ENCODE measurements around the gene PCYT2.

DNA sequence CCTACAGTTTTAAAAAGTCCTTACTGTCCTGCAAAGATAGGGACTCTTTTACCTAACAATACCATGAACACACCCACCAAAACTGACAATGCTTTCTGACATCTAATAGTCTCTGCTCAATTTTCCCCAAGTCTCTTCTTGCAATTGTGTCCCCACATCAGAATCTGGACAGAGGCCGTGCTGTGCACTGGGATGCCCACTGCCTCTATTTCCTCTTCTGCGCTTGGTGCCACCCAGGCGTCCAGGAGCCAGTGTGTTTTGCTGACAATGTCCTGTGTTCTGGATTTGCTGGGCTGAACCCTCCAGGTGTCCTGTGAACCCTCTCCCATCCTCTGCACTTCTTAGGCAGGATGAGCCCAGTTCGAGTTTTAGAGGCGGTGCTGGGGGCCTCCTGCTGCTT, 33.6 kb downstream of the PCYT2 start:
- TF ChIP-seq GLI2 (tag by site-specific recombination; IDR thresholded peaks at IDR 0.05; ENCODE audit: borderline replicate concordance, low read depth) = no peak
- TF ChIP-seq ZNF473 (tag by site-specific recombination; IDR thresholded peaks at IDR 0.05) = no peak
- TF ChIP-seq ZNF19 (tag by site-specific recombination; IDR thresholded peaks at IDR 0.05; ENCODE audit: low read depth) = no peak
- TF ChIP-seq, protein P1, sequence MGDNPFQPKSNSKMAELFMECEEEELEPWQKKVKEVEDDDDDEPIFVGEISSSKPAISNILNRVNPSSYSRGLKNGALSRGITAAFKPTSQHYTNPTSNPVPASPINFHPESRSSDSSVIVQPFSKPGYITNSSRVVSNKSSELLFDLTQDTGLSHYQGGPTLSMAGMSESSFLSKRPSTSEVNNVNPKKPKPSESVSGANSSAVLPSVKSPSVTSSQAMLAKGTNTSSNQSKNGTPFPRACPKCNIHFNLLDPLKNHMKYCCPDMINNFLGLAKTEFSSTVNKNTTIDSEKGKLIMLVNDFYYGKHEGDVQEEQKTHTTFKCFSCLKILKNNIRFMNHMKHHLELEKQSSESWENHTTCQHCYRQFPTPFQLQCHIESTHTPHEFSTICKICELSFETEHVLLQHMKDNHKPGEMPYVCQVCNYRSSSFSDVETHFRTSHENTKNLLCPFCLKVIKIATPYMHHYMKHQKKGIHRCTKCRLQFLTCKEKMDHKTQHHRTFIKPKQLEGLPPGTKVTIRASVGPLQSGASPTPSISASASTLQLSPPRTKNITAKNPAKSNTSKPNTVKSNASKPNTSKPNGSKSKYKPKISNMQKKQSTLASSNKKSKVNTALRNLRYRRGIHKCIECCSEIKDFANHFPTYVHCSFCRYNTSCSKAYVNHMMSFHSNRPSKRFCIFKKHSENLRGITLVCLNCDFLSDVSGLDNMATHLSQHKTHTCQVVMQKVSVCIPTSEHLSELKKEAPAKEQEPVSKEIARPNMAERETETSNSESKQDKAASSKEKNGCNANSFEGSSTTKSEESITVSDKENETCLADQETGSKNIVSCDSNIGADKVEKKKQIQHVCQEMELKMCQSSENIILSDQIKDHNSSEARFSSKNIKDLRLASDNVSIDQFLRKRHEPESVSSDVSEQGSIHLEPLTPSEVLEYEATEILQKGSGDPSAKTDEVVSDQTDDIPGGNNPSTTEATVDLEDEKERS (tag by site-specific recombination; IDR thresholded peaks at IDR 0.05) = no peak
- TF ChIP-seq ZNF792 (tag by site-specific recombination; IDR thresholded peaks at IDR 0.05) = no peak
- TF ChIP-seq, protein P2, sequence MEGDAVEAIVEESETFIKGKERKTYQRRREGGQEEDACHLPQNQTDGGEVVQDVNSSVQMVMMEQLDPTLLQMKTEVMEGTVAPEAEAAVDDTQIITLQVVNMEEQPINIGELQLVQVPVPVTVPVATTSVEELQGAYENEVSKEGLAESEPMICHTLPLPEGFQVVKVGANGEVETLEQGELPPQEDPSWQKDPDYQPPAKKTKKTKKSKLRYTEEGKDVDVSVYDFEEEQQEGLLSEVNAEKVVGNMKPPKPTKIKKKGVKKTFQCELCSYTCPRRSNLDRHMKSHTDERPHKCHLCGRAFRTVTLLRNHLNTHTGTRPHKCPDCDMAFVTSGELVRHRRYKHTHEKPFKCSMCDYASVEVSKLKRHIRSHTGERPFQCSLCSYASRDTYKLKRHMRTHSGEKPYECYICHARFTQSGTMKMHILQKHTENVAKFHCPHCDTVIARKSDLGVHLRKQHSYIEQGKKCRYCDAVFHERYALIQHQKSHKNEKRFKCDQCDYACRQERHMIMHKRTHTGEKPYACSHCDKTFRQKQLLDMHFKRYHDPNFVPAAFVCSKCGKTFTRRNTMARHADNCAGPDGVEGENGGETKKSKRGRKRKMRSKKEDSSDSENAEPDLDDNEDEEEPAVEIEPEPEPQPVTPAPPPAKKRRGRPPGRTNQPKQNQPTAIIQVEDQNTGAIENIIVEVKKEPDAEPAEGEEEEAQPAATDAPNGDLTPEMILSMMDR (tag by site-specific recombination; IDR thresholded peaks at IDR 0.05) = no peak

Measured in HEK293 (cell line).